IgD-negative memory B cell (primary cell): ENCODE measurements around the gene KRTAP5-2. TPM values are rescaled to one million over a fixed set of nuclear protein-coding genes. Genes with fewer than 3 reads are reported as not detected.
A peak's percentile ranks its signal among the peaks of the same experiment; 100 is the strongest.
"Not testable (repeated sequence)": the region's sequence is repeated elsewhere in the genome, so short reads cannot be mapped to it uniquely, and the experiment has no call there.

Source experiments
- H3K27ac Mint-ChIP-seq, 3 donors: one replicate each; pipeline ENCODE4 v1.8.0; 2020 to 2022; ENCODE audit warnings: mild to moderate bottlenecking in 3 of 3, mixed read lengths in 3 of 3, moderate library complexity in 1 of 3
- H3K27me3 Mint-ChIP-seq: one replicate; pipeline ENCODE4 v1.8.0; 2021; ENCODE audit warnings: mixed read lengths
- H3K36me3 Mint-ChIP-seq: one replicate; pipeline ENCODE4 v1.8.0; 2020; ENCODE audit warnings: mild to moderate bottlenecking, mixed read lengths
- H3K4me1 Mint-ChIP-seq, 3 donors: one replicate each; pipeline ENCODE4 v1.8.0; 2020 to 2022; ENCODE audit warnings: mixed read lengths in 3 of 3, mild to moderate bottlenecking in 1 of 3
- H3K4me3 Mint-ChIP-seq, 4 donors: one replicate each; pipeline ENCODE4 v1.8.0; 2020 to 2022; ENCODE audit warnings: mild to moderate bottlenecking in 4 of 4, mixed read lengths in 4 of 4, moderate library complexity in 3 of 4
- H3K9me3 Mint-ChIP-seq, 3 donors: one replicate each; pipeline ENCODE4 v1.8.0; 2020 to 2021; ENCODE audit warnings: mixed read lengths in 3 of 3, mild to moderate bottlenecking in 1 of 3
- polyA plus RNA-seq: library from polyadenylated mRNA; unstranded; fragments of 300-500 nt; fragmentation: Illumina TruSeq; gene quantifications from one replicate; pipeline ENCODE4 v1.2.3, GENCODE V29; 2021

KRTAP5-2 gene
- polyA plus RNA-seq, 1 donor from 2014 or later, result not detected

- Mint-ChIP-seq H3K27ac (peak overlapping the region in 1 of 3 donors; percentile 58), H3K27me3 (peaks cover 12% of the 10 kb centered on the region), H3K4me1 (peaks cover 7 to 17% (median 9%) of the 10 kb centered on the region in 3 donors), H3K4me3 (peak overlapping the region in 1 of 4 donors; percentile 43)
- not testable (repeated sequence) for H3K9me3 Mint-ChIP-seq, H3K36me3 Mint-ChIP-seq
Observed at GRCh38 chr11:1607156-1607845, 9.2 kb upstream of the KRTAP5-2 start.

DNA sequence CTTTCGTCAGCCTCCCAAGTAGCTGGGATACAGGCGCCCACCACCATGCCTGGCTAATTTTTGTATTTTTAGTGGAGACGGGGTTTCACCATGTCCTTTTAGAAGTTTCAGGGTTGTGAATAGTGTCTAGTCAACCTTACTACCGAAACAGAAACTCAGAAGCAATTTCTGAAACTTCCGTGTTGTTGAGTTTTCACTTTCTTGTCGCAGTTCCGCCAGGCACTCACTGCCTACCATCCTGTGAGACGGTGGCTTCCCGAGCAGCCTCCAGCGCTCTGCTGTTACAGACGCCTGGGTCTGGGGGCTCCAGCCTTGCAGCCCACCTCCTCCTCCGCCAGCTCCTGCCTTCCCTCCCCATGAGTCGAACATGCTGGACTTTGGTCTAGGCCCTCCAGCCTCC is 7.8 kb upstream of the KRTAP5-2 start:
- not testable (repeated sequence) for H3K9me3 Mint-ChIP-seq, H3K36me3 Mint-ChIP-seq
- Mint-ChIP-seq H3K27me3 (peaks cover 11% of the 10 kb centered on the region), H3K27ac (peak overlapping the region; percentile 58 to 90 (median 77)), H3K4me1 (peaks cover 14 to 23% (median 15%) of the 10 kb centered on the region in 3 donors), H3K4me3 (peak overlapping the region; percentile 40 to 91 (median 70))

GRCh38 chr11:1604711-1605110 is 6.6 kb upstream of the KRTAP5-2 start:
- Mint-ChIP-seq H3K4me1 (peaks cover 18 to 28% (median 21%) of the 10 kb centered on the region in 3 donors), H3K27ac (no peak overlapping the region), H3K4me3 (no peak overlapping the region), H3K9me3 (no peaks in the 10 kb centered on the region), H3K27me3 (peaks cover 10% of the 10 kb centered on the region), H3K36me3 (no peaks in the 10 kb centered on the region)

DNA sequence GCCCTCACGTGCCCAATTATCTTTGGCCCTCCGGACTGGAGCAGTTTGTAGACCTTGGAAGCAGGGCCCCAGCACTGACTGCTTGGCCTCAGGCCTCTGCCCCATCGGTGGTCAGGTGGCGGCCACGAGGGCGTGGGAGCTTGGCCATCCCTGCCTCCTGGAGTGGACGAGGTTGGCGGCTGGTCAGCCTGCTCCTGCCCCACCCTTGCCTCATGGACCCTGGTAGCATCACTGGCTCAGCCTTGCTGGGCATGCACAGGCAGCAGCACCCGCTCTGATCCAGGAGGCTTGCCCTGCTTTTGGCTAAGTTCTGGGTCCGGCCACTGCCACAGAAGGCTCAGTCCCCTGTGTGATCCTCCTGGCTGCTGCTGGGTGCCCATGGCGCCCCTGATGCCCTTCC is 6.1 kb upstream of the KRTAP5-2 start:
- H3K4me1 Mint-ChIP-seq, result peaks cover 18 to 28% (median 21%) of the 10 kb centered on the region in 3 donors
- no peak overlapping the region for H3K4me3 Mint-ChIP-seq
- no peaks in the 10 kb centered on the region for H3K9me3 Mint-ChIP-seq
- no peak overlapping the region for H3K27ac Mint-ChIP-seq
- peaks cover 10% of the 10 kb centered on the region for H3K27me3 Mint-ChIP-seq
- no peaks in the 10 kb centered on the region for H3K36me3 Mint-ChIP-seq

DNA sequence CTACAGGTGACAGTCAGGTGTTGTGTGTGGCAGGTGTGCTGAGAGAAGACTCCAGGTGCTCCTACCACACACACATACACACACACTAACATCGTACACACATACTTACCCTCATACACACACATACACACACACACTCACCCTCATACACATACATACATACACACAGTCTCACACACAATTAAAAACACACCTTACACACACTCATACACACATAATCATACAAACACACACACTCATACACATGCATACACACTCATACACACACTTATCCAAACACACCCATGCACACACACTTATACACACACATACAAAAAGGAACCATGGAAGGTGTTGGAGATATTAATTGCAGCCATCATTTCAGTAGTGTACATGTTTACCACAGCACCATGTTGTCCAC is 5.5 kb upstream of the KRTAP5-2 start:
- Mint-ChIP-seq H3K27ac (peak overlapping the region in 1 of 3 donors; percentile 27), H3K36me3 (no peaks in the 10 kb centered on the region), H3K4me1 (peaks cover 18 to 28% (median 21%) of the 10 kb centered on the region in 3 donors), H3K9me3 (no peaks in the 10 kb centered on the region), H3K27me3 (peaks cover 11% of the 10 kb centered on the region), H3K4me3 (peak overlapping the region in 2 of 4 donors; percentile 3 to 59)

GRCh38 chr11:1601663-1602062 is 3.6 kb upstream of the KRTAP5-2 start:
- Mint-ChIP-seq H3K27ac (peak overlapping the region in 1 of 3 donors; percentile 65), H3K4me1 (peaks cover 19 to 26% (median 21%) of the 10 kb centered on the region in 3 donors), H3K4me3 (peak overlapping the region in 2 of 4 donors; percentile 71 to 75), H3K27me3 (peaks cover 13% of the 10 kb centered on the region)
- not testable (repeated sequence) for H3K36me3 Mint-ChIP-seq, H3K9me3 Mint-ChIP-seq

DNA sequence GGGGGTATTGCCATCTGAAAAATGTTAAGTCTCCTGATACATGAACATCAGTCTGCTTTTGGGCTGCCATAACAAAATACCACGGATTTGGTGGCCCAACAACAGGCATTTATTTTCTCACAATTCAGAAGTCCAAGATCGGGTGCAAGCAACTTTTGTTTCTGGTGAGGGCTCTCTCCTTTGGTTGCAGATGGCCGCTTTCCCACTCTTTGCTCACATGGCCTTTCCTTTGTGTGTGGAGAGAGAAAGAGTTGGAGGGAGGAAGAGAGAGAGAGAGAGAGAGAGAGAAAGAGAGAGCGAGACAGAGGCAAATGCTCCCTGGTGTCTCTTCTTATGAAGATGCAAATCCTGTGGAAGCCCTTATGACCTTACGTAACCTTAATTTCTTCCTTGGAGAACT is 2.5 kb upstream of the KRTAP5-2 start:
- Mint-ChIP-seq H3K27me3 (peaks cover 13% of the 10 kb centered on the region), H3K36me3 (no peaks in the 10 kb centered on the region), H3K4me1 (peaks cover 18 to 20% (median 20%) of the 10 kb centered on the region in 3 donors), H3K9me3 (no peaks in the 10 kb centered on the region), H3K4me3 (peak overlapping the region in 1 of 4 donors; percentile 29), H3K27ac (no peak overlapping the region)

DNA sequence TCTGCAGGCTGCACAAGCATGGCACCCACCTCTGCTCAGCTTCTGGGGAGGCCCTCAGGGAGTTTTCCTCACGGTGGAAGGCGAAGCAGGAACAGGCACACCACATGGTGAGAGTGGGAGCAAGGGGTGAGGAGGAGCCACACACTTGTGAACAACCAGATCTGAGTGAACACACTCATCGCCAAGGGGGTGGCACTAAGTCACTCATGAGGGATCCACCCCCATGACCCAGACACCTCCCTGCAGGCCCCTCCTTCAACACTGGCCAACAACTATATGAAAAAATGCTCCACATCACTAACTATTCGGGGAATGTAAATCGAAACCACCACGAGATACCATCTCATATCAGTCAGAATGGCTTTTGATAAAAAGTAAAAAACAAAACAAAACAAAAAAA is 722 bp upstream of the KRTAP5-2 start:
- Mint-ChIP-seq H3K36me3 (no peaks in the 10 kb centered on the region), H3K27me3 (peaks cover 15% of the 10 kb centered on the region), H3K9me3 (no peaks in the 10 kb centered on the region), H3K4me3 (no peak overlapping the region), H3K27ac (no peak overlapping the region), H3K4me1 (peaks cover 23 to 29% (median 26%) of the 10 kb centered on the region in 3 donors)

DNA sequence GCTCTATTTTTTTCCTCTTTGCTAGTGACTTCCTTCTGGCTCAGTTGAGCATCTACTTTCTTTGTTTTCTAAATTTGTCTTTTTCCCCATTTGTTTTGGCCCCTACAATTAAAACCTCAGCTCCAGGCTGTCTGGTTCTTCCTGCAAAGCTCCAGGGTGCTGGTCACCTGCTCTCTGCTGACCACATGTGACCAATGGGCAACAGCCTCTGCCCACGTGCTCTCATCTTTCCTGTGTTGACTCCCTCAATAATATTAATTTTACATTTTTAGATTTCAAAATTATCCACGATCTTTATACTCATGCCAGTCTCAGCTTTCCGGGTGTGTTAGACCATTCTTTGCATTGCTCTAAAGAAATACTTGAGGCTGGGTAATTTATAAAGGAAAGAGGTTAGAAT is 312 bp upstream of the KRTAP5-2 start:
- H3K9me3 Mint-ChIP-seq, H3K27ac Mint-ChIP-seq, H3K36me3 Mint-ChIP-seq, H3K4me3 Mint-ChIP-seq: not testable (repeated sequence)
- H3K4me1 Mint-ChIP-seq, result peaks cover 23 to 28% (median 26%) of the 10 kb centered on the region in 3 donors
- H3K27me3 Mint-ChIP-seq, result peaks cover 15% of the 10 kb centered on the region

- Mint-ChIP-seq H3K9me3 (no peaks in the 10 kb centered on the region), H3K36me3 (no peaks in the 10 kb centered on the region), H3K27ac (no peak overlapping the region), H3K4me1 (peaks cover 18 to 32% (median 26%) of the 10 kb centered on the region in 3 donors), H3K27me3 (peaks cover 15% of the 10 kb centered on the region), H3K4me3 (no peak overlapping the region)
Observed at GRCh38 chr11:1597331-1597993, 632 bp downstream of the KRTAP5-2 start.

- Mint-ChIP-seq H3K4me3 (peak overlapping the region in 1 of 4 donors; percentile 57), H3K27ac (peak overlapping the region in 1 of 3 donors; percentile 81), H3K27me3 (peaks cover 15% of the 10 kb centered on the region), H3K4me1 (peaks cover 15 to 28% (median 24%) of the 10 kb centered on the region in 3 donors)
- H3K36me3 Mint-ChIP-seq, H3K9me3 Mint-ChIP-seq: not testable (repeated sequence)
Observed at GRCh38 chr11:1596576-1597121, 1.4 kb downstream of the KRTAP5-2 start.

DNA sequence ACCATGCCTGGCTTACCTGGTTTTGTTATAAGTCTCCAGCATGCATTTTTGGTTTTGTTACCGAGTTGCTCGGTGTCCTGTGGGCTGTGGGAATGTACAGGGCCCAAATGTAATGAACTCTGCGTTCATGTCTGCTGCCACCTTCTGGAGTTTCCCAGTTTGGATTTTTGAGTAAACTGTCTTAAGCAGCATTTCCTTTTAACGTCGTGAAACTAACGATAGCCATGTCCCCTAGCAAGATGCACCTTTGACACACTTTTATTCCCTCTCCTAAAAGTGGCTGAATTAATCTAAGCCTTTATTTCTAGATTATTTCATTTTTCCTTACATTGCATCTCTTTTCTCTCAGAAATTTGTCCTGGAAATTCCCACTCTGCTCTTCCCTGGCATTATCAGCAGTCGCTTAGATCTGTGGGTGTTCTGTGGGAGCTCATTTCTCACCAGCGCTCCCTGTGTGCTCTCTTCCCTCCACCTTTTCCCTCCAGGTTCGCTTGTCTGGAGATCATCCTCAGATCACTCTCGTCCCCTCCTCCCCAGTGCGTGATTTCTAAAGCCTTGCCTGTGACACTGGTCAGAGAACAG is 2.0 kb downstream of the KRTAP5-2 start:
- peaks cover 15% of the 10 kb centered on the region for H3K27me3 Mint-ChIP-seq
- peak overlapping the region in 2 of 4 donors; percentile 57 to 83 for H3K4me3 Mint-ChIP-seq
- H3K36me3 Mint-ChIP-seq, H3K9me3 Mint-ChIP-seq: not testable (repeated sequence)
- H3K27ac Mint-ChIP-seq, result peak overlapping the region in 2 of 3 donors; percentile 19 to 81
- peaks cover 12 to 25% (median 22%) of the 10 kb centered on the region in 3 donors for H3K4me1 Mint-ChIP-seq

DNA sequence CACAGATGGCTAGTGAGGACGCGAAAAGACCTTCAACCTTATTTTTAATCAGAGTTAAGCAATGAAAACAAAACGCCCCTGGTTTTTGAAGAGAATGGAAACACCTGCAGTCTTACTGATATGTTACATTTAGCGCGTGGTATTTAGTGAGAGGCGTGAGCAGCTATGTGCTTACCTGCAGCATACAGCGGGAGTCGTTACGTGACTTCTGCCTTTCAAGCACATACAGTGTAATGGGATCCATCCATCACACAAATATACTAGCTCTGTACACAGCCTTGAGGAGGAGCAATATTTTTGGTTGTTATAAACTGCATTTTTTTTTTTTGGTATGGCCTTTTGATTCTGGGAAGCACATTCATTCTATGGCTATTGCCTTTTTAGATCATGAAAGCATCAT is 5.5 kb downstream of the KRTAP5-2 start:
- H3K36me3 Mint-ChIP-seq, result peaks cover 1% of the 10 kb centered on the region
- H3K9me3 Mint-ChIP-seq, result peaks cover 0 to 3% (median 0%) of the 10 kb centered on the region in 3 donors
- peaks cover 14% of the 10 kb centered on the region for H3K27me3 Mint-ChIP-seq
- no peak overlapping the region for H3K4me3 Mint-ChIP-seq
- peaks cover 15 to 35% (median 30%) of the 10 kb centered on the region in 3 donors for H3K4me1 Mint-ChIP-seq
- H3K27ac Mint-ChIP-seq, result no peak overlapping the region

GRCh38 chr11:1589996-1590395 is 8.1 kb downstream of the KRTAP5-2 start:
- H3K4me1 Mint-ChIP-seq, result peaks cover 11 to 33% (median 32%) of the 10 kb centered on the region in 3 donors
- peaks cover 1% of the 10 kb centered on the region for H3K36me3 Mint-ChIP-seq
- H3K9me3 Mint-ChIP-seq, result peaks cover 0 to 3% (median 0%) of the 10 kb centered on the region in 3 donors
- H3K27me3 Mint-ChIP-seq, result peaks cover 9% of the 10 kb centered on the region
- peak overlapping the region in 2 of 4 donors; percentile 4 to 84 for H3K4me3 Mint-ChIP-seq
- H3K27ac Mint-ChIP-seq, result peak overlapping the region in 2 of 3 donors; percentile 38 to 74
